HG02840 (cell line): ENCODE data around the gene CHST12.
"Not testable (repeated sequence)": the region's sequence is repeated elsewhere in the genome, so short reads cannot be mapped to it uniquely, and the experiment has no call there.

ENCODE experiments used
- ATAC-seq: cut with Tn5 transposase; IDR thresholded peaks from one replicate; pipeline ENCODE4 v1.9.1; 2021; ENCODE audit warnings: mild to moderate bottlenecking, moderate library complexity, moderate number of reproducible peaks; ENCODE audit not compliant: unreplicated experiment, low FRiP score

Gene CHST12

DNA sequence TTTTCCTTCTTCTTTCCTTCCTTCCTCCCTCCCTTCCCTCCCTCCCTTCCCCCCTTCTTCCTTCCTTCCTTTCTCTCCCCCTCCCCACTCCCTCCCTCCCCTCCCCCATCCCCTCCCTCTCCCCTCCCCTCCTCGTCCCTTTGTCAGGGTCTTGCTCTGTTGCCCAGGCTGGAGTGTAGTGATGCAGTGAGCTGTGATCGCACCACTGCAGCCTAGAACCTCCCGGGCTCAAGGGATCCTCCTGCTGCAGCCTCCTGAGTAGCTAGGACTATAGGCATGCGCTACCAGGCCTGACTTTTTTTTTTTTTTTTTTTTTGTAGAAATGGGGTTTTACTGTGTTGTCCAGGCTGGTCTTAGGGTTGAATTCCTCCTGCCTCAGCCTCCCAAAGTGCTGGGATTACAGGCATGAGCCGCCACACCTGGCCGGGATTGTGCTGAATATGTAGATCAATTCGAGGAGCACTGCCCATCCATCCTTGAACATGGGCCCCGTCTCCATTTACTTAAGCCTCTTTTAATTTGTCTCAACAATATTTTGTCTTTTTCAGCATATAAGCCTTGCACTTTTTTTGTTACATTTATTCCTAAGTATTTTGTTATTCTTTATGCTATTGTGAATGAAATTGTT is 49.3 kb downstream of the CHST12 start:
- no peak for ATAC-seq

DNA sequence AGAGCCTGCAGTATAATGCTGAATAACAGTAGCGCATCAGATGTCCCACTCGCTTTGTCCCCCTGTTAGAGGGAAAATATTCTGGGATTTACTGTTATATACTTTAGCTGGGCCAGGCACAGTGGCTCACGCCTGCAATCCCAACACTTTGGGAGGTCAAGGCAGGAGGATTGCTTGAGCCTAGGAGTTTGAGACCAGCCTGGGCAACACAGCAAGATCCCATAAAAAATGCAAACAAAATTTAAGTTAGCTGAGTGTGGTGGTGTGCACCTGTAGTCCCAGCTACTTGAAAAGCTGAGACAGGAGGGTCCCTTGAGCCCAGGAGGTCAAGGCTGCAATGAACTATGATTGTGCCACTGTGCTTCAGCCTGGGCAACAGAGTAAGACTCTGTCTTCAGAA is 50.4 kb downstream of the CHST12 start:
- ATAC-seq = not testable (repeated sequence)

- ATAC-seq = no peak
These were observed 56.3 kb downstream of the CHST12 start for GRCh38 chr7:2459674-2460073.

DNA sequence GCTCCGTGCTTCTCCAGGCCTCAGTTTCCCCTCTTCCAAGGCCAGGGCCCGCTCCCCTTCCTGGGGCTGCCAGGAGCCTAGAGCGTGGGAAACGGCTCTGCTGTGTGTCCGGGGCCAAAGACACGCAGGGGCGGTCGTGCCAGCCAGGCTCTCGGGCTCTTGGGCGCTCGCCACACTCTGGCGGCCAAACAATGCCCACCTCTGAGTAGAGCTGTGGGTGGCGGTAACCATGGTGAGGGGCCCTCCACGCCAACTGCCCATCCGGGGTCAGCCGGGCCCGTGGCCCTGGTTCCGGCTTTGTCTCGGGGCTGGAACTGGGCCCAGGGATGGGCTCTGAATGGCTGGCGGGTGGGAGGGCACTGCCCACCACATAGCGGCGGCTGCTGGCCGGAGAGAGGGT is 56.8 kb downstream of the CHST12 start:
- no peak for ATAC-seq

GRCh38 chr7:2460641-2461040 is 57.2 kb downstream of the CHST12 start:
- ATAC-seq = no peak

GRCh38 chr7:2461268-2462026 is 58.0 kb downstream of the CHST12 start:
- ATAC-seq = no peak

- ATAC-seq = no peak
These were observed 59.3 kb downstream of the CHST12 start for GRCh38 chr7:2462731-2463130.

DNA sequence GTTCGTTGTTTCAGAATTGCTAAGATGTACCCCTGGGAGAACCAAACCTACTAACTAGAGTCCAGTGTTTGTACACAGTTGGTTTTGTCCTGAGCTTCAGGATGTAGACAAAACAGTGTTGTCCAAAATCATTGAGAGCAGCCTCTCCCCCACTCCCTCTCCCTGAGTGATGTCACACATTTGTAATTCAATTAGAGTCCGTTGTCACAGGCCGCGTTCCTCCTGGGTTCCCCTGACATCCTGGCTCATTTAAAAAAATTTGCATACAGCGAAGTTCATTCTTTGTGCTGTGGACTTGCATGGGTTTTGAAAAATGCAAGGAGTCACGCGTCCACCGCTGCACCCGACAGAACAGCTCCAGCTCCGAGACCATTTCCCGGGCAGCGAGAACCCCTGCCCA is 62.5 kb downstream of the CHST12 start:
- ATAC-seq = no peak

- no peak for ATAC-seq
These were observed 63.3 kb downstream of the CHST12 start for GRCh38 chr7:2466675-2467074.

GRCh38 chr7:2468227-2468626 is 64.8 kb downstream of the CHST12 start:
- no peak for ATAC-seq

GRCh38 chr7:2469460-2470203 is 66.2 kb downstream of the CHST12 start:
- not testable (repeated sequence) for ATAC-seq

DNA sequence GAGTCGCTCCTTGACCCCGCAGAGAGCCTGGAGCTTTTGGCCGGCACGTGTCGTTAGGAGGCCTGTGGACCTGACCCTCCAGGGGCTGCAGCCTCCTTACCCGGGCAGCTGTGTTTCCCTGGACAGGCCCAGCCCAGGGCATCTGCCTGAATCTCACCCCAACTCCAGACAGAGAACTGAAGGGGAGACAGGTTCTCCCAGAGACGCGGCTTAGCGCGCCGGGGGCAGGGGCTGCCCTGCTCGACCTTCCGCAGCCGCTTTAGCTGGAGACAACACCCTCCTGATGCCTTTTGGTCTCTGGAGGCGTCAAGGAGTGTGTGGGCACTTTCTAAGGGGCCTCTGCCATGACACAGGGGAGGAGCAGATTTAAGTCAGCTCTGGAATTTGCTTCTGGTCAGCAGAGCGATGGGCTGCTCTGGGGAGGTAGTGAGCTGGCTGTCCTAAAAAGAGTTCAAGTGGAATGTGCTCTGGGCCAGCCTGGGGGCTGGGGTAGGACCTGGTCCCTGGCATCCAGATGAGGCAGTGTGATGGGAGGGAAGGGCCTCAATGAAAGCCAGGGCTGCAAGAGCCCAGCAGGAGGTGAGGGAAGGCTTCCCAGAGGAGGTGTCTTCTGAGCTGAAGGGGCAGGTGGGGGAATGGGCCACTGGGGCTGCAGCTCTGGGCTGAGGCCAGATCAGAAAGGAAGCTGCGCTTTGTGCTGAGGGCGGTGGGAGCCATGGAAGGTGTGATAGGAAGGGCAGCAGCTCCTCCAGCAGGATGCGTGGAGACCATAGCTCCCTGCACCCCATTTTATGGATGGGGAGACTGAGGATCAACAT is 67.0 kb downstream of the CHST12 start:
- ATAC-seq = no peak

GRCh38 chr7:2471022-2471329 is 67.6 kb downstream of the CHST12 start:
- ATAC-seq = no peak

- no peak for ATAC-seq
These were observed 68.0 kb downstream of the CHST12 start for GRCh38 chr7:2471396-2471795.

DNA sequence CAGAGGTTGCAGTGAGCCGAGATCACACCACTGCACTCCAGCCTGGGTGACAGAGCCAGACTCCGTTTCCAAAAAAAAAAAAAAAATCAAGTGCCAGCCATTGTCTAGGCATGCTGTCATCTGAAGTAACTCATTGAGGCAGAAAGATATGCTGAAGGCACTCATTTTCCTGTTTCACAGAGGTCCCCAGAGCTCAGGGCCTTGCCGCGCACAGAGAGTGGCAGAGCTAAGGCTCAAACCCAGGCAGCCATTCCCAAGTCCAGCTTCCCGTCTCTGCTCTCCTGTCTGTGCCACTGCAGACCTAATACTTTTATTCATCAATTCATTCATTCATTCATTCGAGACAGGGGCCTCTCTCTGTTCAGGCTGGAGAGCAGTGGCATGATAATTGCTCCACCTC is 69.3 kb downstream of the CHST12 start:
- no peak for ATAC-seq

DNA sequence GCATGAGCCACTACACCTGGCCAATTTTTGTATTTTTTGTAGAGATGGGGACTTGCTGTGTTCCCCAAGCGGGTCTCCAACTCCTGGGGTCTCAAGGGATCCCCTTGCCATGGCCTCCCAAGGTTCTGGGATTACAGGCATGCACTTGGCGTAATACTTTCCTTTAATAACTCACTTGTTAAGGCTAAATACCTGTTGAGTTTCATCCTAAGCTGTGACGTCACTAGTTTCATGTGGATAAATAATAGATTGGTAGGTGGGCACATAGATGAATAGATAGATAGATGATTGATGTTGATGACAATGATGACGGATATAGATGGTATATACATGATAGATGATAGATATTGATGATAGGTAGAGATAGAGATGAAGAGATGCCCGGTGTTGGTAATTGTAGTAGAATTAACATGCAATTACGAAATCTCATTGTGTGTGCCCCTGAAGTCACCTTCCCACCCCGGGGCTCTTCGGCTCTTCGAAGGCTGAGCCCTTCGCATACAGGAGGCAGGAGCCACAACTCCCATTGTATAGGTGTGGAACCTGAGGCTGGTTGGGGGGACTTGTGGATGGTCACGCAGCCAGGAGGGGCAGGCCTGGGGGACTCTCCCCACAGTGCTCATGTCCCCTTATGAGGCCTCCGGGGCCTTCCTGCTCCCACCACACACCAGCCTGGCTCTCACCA is 70.2 kb downstream of the CHST12 start:
- ATAC-seq = no peak

DNA sequence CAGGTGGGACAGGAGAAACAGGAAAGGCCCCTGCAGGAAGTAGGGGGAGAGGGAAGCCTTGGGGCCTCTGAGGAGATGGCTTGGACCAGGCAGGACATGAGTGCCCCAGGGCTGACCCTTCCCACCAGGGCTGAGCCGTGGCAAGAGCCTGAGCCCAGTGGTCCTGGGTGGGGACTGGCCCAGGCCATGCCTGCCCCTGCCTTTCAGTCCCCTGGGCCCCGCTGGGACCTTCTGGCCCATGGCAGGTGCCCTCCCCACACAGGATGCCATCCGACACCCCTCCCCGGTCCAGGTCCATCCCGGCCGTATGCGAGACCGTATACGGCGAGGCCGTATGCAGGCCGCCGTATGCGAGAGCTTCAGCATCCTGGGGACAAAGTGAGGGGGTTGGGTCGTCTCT is 70.8 kb downstream of the CHST12 start:
- no peak for ATAC-seq

- ATAC-seq = no peak
These were observed 71.6 kb downstream of the CHST12 start for GRCh38 chr7:2474813-2475677.

GRCh38 chr7:2475678-2476015 is 72.2 kb downstream of the CHST12 start:
- ATAC-seq = no peak

DNA sequence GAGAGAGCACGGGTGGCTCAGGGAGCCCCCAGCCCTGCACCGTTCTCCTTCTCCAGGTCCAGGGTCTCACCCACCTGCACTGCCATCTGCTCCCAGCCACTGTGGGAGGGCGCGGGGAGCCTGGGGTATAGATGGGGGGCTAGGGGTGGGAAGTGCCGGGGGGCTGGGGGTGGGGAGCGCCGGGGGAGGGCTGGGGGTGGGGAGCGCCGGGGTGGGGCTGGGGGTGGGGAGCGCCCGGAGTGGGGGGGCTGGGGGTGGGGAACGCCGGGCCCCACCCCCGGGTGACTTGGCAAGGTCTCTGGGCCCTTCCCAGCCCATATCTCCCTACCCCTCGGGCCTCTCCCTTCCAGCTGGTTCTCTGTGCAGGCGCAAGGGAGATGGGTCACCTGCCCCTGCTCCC is 72.9 kb downstream of the CHST12 start, which contains the start of gene GRIFIN:
TSS of gene GRIFIN (minus strand) at position 101 of the 400 bp plus-strand sequence. CDS start at position 86, 15 bp downstream.
- ATAC-seq = no peak
